Lower lobe of right lung (tissue), 2 donors: ENCODE results near the gene ADCK1. TPM values are rescaled to one million over a fixed set of nuclear protein-coding genes. Genes with fewer than 3 reads are reported as not detected.
"Not testable (repeated sequence)": the region's sequence is repeated elsewhere in the genome, so short reads cannot be mapped to it uniquely, and the experiment has no call there.

Source experiments
- ATAC-seq, 2 donors: fragments of 200-7000 bp; cut with Tn5 transposase; one replicate each; pipeline ENCODE4 v1.9.1; 2020 to 2022; ENCODE audit warnings: mild to moderate bottlenecking in 2 of 2, moderate library complexity in 2 of 2
- DNase-seq: peaks from one replicate; pipeline ENCODE4 v3.0.0-alpha.2; 2020
- H3K27ac ChIP-seq: fragments of 200-600 bp; one replicate; pipeline ENCODE4 v1.8.0; 2022
- H3K27me3 ChIP-seq: fragments of 200-600 bp; one replicate; pipeline ENCODE4 v1.8.0; 2022; ENCODE audit warnings: low read depth
- H3K36me3 ChIP-seq: fragments of 200-600 bp; one replicate; pipeline ENCODE4 v1.8.0; 2022; ENCODE audit warnings: mild to moderate bottlenecking
- H3K4me1 ChIP-seq: fragments of 200-600 bp; one replicate; pipeline ENCODE4 v1.8.0; 2022
- H3K4me3 ChIP-seq: fragments of 200-600 bp; one replicate; pipeline ENCODE4 v1.8.0; 2022; ENCODE audit warnings: mild to moderate bottlenecking
- H3K9me3 ChIP-seq: fragments of 200-600 bp; one replicate; pipeline ENCODE4 v1.8.0; 2022
- intact Hi-C: fragments of 100-400 bp; cut with DNase I; formaldehyde crosslinking; loops from one replicate; pipeline ENCODE4 v1.11.0; 2022
- total RNA-seq: library from RNA; stranded (reverse); fragmentation: NEBNext Ultra II Directional; extraction: Animal tissue kit (Norgen Biotek cat#: 25700); gene quantifications from one replicate; pipeline ENCODE4 v1.2.1, GENCODE V29; 2021
- TF ChIP-seq, protein P1 (sequence below): fragments of 200-600 bp; IDR thresholded peaks from one replicate; pipeline ENCODE4 v1.8.0; 2022; ENCODE audit warnings: antibody characterized with exemption, mild to moderate bottlenecking
- donor health status: DM: no; HTN: yes; CAD: no; lungs with severe emphysema.

The ADCK1 gene
- total RNA-seq, 1 donor from 2014 or later: 7.4 TPM

DNA sequence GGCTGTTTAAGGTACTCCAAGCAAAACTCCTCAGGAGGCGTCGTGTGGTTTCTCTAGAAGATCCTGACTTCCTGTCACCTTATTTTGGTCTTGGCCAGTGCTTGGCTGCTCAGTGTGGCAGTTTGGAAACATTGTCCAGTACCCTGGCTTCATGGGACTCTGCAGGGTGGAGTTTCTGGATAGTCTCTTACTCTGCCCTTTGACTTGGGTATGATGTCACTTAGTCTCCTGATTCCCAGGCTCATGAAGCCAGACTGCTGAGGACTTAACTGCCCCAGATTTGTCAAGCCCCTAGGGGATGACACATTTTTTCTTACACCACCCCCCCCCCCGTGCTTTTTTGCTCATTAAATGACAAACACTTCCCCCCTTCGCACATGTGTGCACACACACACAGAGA, 82.7 kb downstream of the ADCK1 start:
- Histone ChIP-seq H3K4me3 (no peak overlapping the region), H3K27me3 (no peaks in the 10 kb centered on the region), H3K9me3 (no peaks in the 10 kb centered on the region), H3K4me1 (no peaks in the 10 kb centered on the region), H3K27ac (no peak overlapping the region), H3K36me3 (peaks cover 5% of the 10 kb centered on the region)
- DNase-seq (no peak), ATAC-seq (no peak)
- TF ChIP-seq, protein P1, sequence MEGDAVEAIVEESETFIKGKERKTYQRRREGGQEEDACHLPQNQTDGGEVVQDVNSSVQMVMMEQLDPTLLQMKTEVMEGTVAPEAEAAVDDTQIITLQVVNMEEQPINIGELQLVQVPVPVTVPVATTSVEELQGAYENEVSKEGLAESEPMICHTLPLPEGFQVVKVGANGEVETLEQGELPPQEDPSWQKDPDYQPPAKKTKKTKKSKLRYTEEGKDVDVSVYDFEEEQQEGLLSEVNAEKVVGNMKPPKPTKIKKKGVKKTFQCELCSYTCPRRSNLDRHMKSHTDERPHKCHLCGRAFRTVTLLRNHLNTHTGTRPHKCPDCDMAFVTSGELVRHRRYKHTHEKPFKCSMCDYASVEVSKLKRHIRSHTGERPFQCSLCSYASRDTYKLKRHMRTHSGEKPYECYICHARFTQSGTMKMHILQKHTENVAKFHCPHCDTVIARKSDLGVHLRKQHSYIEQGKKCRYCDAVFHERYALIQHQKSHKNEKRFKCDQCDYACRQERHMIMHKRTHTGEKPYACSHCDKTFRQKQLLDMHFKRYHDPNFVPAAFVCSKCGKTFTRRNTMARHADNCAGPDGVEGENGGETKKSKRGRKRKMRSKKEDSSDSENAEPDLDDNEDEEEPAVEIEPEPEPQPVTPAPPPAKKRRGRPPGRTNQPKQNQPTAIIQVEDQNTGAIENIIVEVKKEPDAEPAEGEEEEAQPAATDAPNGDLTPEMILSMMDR: no peak
- intact Hi-C loops: no loop called here

DNA sequence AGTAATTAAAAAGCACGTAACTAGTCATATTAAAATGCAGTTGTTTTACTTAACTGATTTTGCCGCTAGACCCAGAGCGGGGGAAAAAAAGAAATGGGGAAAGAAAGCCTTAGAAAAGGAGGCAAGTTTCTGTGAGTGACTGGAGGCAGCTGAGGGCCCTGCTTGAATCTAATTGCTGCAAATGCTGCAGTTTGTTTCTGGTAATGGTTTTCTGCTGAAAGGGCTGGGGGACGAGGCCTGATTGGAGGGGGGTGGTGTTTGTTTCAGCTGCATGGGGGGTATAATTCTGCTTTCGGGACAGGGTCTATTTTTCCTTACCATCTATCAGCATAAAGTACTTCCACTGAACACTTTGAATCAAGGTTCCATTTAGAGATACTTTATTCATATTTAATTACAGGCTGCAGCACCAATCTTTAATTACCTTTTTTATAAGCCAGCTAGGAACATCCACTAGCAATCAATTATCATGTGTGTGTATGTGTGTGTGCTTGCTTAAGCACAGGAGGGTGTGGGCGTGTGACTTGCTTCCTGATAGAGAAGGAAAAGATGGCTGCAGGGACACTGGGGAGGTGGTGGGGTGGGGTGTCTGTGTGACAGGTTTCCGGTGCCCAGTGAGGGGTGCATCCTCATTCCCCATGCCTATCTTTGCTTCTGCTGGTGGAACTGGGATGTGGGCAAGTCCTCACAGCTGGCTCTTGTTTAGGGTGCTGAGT, 83.4 kb downstream of the ADCK1 start:
- ATAC-seq (no peak), DNase-seq (no peak)
- Histone ChIP-seq H3K27me3 (no peaks in the 10 kb centered on the region), H3K9me3 (no peaks in the 10 kb centered on the region), H3K4me3 (no peak overlapping the region), H3K4me1 (no peaks in the 10 kb centered on the region), H3K36me3 (peaks cover 5% of the 10 kb centered on the region), H3K27ac (no peak overlapping the region)
- intact Hi-C loops: no loop called here
- TF ChIP-seq, protein P1: no peak

DNA sequence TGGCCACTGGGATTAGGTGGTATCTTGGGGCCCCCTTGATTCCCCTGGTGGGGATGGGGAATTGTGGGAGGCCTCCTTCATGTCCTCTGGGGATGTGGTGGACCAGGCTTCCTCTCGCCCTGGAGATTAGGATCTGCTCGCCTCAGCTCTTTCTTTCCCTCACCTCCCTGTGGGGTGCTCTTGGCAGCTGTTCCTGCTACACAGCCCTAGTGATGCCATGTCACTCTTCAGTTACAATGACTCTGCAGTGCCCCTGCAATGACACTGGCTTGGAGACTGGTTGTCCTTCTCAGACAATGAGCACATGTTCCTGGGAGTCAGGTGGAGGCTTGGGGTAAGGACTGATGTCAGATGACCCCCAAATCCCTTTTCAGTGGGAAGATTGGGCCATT, 83.9 kb downstream of the ADCK1 start:
- ATAC-seq (no peak), DNase-seq (no peak)
- intact Hi-C loops: no loop called here
- H3K9me3 ChIP-seq: no peaks in the 10 kb centered on the region
- no peak overlapping the region for H3K27ac ChIP-seq
- H3K4me1 ChIP-seq: no peaks in the 10 kb centered on the region
- TF ChIP-seq, protein P1: no peak
- H3K36me3 ChIP-seq: peaks cover 5% of the 10 kb centered on the region
- H3K27me3 ChIP-seq: no peaks in the 10 kb centered on the region
- no peak overlapping the region for H3K4me3 ChIP-seq

DNA sequence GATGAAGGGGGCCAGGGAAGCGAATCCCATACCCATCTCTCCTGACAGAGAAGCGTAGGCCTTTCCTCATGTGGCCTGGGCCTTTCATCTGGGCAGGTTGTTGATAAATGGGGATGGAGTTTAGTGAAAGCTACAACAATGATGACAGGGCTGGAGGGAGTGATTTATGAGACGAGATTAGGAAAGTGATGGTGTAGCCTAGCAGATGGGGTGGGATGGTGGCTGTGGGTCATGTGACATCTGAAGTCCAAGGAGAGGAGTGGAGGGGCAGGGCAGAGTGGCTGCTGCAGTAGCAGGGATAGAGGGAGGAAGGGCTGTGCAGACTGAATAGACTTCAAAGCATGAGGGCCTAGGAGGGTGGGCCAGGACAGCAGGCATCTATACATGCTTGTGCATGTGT, 85.5 kb downstream of the ADCK1 start:
- TF ChIP-seq, protein P1: no peak
- ATAC-seq: no peak
- no peaks in the 10 kb centered on the region for H3K4me1 ChIP-seq
- peaks cover 5% of the 10 kb centered on the region for H3K36me3 ChIP-seq
- no peaks in the 10 kb centered on the region for H3K9me3 ChIP-seq
- no peaks in the 10 kb centered on the region for H3K27me3 ChIP-seq
- intact Hi-C loops: no loop called here
- H3K27ac ChIP-seq: no peak overlapping the region
- no peak overlapping the region for H3K4me3 ChIP-seq
- no peak for DNase-seq

DNA sequence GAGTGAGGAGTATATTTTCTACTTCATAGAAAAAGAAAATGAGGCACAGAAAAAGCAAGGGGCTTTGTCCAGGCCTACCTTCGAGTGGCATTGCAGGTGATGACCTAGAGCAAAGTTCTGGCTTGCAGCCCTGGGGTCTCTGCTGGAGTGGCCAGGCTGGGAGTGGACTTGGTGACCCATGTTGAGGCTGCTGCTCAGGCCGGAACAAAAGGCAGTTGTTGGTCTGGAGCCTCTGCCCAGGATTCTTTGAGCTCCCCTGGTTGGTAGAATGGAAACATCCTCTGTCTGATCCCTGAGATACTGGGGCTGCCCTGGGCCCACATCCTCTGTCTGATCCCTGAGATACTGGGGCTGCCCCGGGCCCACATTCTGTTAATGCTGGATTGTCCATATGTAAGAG, 86.1 kb downstream of the ADCK1 start:
- Histone ChIP-seq H3K27me3 (no peaks in the 10 kb centered on the region), H3K9me3 (no peaks in the 10 kb centered on the region), H3K36me3 (peaks cover 5% of the 10 kb centered on the region), H3K4me3 (no peak overlapping the region), H3K27ac (no peak overlapping the region), H3K4me1 (no peaks in the 10 kb centered on the region)
- DNase-seq (no peak), ATAC-seq (no peak)
- TF ChIP-seq, protein P1: no peak
- intact Hi-C loops: no loop called here

DNA sequence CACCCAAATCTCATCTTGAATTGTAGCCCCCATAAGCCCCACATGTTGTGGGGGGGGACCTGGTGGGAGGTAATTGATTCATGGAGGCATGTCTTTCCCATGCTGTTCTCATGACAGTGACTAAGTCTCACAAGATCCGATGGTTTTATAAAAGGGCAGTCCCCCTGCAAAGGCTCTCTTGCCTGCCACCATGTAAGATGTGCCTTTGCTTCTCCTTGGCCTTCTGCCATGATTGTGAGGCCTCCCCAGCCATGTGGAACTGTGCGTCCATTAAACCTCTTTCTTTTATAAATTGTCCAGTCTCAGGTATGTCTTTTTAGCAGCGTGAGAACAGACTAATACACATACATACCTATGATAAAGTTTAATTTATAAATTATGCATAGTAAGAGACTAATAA, 89.0 kb downstream of the ADCK1 start:
- H3K4me1 ChIP-seq, H3K4me3 ChIP-seq, H3K9me3 ChIP-seq, H3K27ac ChIP-seq, DNase-seq, ATAC-seq, intact Hi-C loops, H3K36me3 ChIP-seq, H3K27me3 ChIP-seq: not testable (repeated sequence)
